H7 (cell line): ENCODE measurements around the gene PTGR2. TPM values are rescaled to one million over a fixed set of nuclear protein-coding genes. Genes with fewer than 3 reads are reported as not detected.
A peak's percentile ranks its signal among the peaks of the same experiment; 100 is the strongest.
"Not testable (repeated sequence)": the region's sequence is repeated elsewhere in the genome, so short reads cannot be mapped to it uniquely, and the experiment has no call there.

Experiments used
- DNase-seq: peaks from one replicate; pipeline ENCODE4 v3.0.0; 2012
- H3K27me3 ChIP-seq: 2 replicates; pipeline ENCODE4 v1.6.0; 2011; ENCODE audit warnings: mild to moderate bottlenecking, low read length; ENCODE audit not compliant: control insufficient read depth, insufficient read depth
- H3K36me3 ChIP-seq: replicated peaks from 2 replicates; pipeline ENCODE4 v1.5.1; 2011; ENCODE audit warnings: low read length; ENCODE audit not compliant: control insufficient read depth, insufficient read depth
- H3K4me3 ChIP-seq: 2 replicates; pipeline ENCODE4 v1.5.1; 2011; ENCODE audit warnings: low read depth, mild to moderate bottlenecking, control low read depth, low read length, moderate library complexity; ENCODE audit not compliant: insufficient read depth
- total RNA-seq: library from RNA; depleted of rRNA; stranded (reverse); fragments of >200 nt; shearing (Covaris generic); gene quantifications from 2 replicates; pipeline ENCODE4 v1.2.3, GENCODE V29; 2014

PTGR2 gene
- total RNA-seq, 1 experiment from 2014 or later, result 13.8 TPM

GRCh38 chr14:73851000-73851399 lies 631 bp upstream of the PTGR2 start:
- Histone ChIP-seq H3K27me3 (no peaks in the 10 kb centered on the region), H3K4me3 (peak overlapping the region; percentile 68), H3K36me3 (no peaks in the 10 kb centered on the region)
- no peak for DNase-seq

- Histone ChIP-seq H3K36me3 (peaks cover 3% of the 10 kb centered on the region), H3K27me3 (no peaks in the 10 kb centered on the region), H3K4me3 (no peak overlapping the region)
- DNase-seq, result no peak
Observed at GRCh38 chr14:73859145-73859544, 7.5 kb downstream of the PTGR2 start.

DNA sequence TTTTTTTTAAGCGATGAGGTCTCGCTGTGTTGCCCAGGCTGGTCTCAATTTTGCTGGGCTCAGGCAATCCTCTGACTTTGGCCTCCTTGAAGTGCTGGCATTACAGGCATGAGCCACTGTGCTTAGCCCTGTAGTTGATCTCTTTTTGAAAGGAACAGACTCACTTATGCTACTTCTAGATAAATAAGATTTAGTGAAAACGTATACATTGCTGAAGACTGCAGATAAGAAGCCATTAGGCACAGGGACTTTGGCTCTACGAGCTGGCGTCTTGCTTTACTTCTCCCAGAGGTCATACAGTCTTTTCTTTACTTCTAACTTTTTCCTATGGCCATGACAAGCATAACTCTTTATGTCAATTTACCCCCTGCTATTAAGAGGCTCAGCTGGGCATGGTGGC lies 9.4 kb downstream of the PTGR2 start:
- H3K4me3 ChIP-seq, result no peak overlapping the region

DNA sequence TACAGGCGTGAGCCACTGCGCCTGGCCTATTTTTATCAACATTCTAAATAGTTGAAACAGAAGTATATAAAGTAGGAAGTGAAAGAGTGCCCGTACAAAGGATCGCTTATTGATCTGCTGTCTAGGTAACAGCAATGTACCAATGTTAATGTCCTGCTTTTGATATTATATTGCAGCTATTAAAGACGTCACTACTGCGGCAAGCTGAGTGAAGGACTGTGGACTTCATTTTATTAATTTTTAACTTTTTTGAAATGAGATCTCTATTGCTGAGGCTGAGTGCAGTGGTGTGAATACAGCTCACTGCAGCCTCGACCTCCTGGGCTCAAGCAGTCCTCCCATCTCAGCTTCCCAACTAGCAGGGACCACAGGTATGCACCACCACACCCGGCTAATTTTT lies 10.8 kb downstream of the PTGR2 start:
- H3K27me3 ChIP-seq, result no peaks in the 10 kb centered on the region
- peaks cover 10% of the 10 kb centered on the region for H3K36me3 ChIP-seq
- no peak overlapping the region for H3K4me3 ChIP-seq
- DNase-seq, result no peak

More for the DNA sequence above, 9.4 kb downstream of the PTGR2 start:
- no peaks in the 10 kb centered on the region for H3K27me3 ChIP-seq
- DNase-seq, result no peak
- peaks cover 7% of the 10 kb centered on the region for H3K36me3 ChIP-seq

DNA sequence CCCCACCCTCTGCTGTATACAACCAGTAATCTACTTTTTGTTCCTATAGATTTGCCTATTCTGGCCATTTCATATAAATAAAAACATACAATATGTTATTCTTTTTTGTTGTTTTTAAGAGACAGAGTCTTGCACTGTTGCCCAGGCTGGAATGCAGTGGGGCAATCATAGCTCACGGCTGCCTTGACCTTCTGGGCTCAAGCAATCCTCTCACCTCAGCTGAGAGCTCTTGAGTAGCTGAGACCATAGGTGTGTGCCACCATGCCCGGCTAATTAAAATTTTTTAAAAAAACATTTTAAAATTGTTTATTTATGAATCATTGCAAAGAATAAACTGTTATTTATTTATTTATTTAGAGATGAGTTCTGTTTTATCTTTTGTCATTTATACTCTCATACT lies 11.6 kb downstream of the PTGR2 start:
- no peak for DNase-seq
- no peak overlapping the region for H3K4me3 ChIP-seq
- peaks cover 10% of the 10 kb centered on the region for H3K36me3 ChIP-seq
- no peaks in the 10 kb centered on the region for H3K27me3 ChIP-seq

- no peaks in the 10 kb centered on the region for H3K27me3 ChIP-seq
- H3K36me3 ChIP-seq, result peaks cover 10% of the 10 kb centered on the region
- no peak for DNase-seq
- no peak overlapping the region for H3K4me3 ChIP-seq
Observed at GRCh38 chr14:73865534-73866113, 14.0 kb downstream of the PTGR2 start.

DNA sequence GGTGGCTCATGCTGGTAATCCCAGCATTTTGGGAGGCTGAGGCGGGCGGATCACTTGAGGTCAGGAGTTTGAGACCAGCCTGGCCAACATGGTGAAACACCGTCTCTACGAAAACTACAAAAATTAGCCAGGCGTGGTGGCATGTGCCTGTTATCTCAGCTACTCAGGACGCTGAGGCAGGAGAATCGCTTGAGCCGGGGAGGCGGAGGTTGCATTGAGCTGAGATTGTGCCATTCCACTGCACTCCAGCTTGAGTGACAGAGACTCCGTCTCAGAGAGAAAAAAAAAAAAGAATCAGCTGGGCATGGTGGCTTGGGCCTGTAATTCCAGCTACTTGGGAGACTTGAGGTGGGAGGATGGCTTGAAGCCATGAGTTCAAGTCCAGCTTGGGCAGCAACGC lies 18.1 kb downstream of the PTGR2 start:
- H3K27me3 ChIP-seq, DNase-seq, H3K4me3 ChIP-seq, H3K36me3 ChIP-seq: not testable (repeated sequence)

- DNase-seq, result peak; percentile 36
Observed at GRCh38 chr14:73870525-73871235, 19.0 kb downstream of the PTGR2 start.

GRCh38 chr14:73873660-73874059 lies 22.0 kb downstream of the PTGR2 start:
- H3K27me3 ChIP-seq, result no peaks in the 10 kb centered on the region
- no peak overlapping the region for H3K4me3 ChIP-seq
- DNase-seq, result no peak
- peaks cover 2% of the 10 kb centered on the region for H3K36me3 ChIP-seq

More at GRCh38 chr14:73870525-73871235, 19.0 kb downstream of the PTGR2 start:
- H3K27me3 ChIP-seq, result no peaks in the 10 kb centered on the region
- no peak overlapping the region for H3K4me3 ChIP-seq
- H3K36me3 ChIP-seq, result peaks cover 2% of the 10 kb centered on the region

DNA sequence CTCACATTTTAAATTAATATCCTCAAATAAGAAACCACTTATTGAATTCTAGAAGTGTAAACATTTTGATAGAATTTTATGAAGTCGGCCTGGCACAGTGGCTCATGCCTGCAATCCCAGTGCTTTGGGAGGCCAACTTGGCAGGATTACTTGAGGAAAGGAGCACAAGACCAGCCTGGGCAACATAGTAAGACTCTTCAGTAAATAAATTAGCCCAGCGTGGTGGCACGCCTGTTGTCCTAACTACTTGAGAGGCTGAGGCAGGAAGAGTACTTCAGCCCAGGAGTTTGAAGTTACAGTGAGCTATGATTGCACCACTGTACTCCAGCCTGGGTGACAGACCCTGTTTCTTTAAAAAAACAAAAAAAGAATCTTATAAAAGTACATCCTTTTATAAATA lies 26.2 kb downstream of the PTGR2 start:
- H3K36me3 ChIP-seq, result peaks cover 2% of the 10 kb centered on the region

DNA sequence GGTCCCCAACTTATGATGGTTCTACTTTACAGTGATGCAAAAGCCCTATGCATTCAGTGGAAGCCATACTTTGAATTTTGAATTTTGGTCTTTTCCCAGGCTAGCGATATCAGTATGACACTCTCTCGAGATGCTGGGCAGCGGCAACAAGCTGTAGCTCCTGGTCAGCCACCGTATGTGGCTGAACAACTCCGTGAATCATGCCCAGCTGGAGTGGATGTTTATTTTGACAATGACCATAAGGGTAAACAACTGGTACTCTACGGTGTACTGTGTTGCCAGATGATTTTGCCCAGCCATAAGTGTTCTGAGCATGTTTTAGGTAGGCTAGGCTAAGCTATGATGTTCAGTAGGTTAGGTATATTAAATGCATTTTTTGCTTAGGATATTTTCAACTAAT lies 26.8 kb downstream of the PTGR2 start:
- Histone ChIP-seq H3K27me3 (no peaks in the 10 kb centered on the region), H3K4me3 (no peak overlapping the region), H3K36me3 (peaks cover 2% of the 10 kb centered on the region)
- DNase-seq, result no peak

More for the DNA sequence above, 26.2 kb downstream of the PTGR2 start:
- Histone ChIP-seq H3K4me3 (no peak overlapping the region), H3K27me3 (no peaks in the 10 kb centered on the region)
- no peak for DNase-seq

DNA sequence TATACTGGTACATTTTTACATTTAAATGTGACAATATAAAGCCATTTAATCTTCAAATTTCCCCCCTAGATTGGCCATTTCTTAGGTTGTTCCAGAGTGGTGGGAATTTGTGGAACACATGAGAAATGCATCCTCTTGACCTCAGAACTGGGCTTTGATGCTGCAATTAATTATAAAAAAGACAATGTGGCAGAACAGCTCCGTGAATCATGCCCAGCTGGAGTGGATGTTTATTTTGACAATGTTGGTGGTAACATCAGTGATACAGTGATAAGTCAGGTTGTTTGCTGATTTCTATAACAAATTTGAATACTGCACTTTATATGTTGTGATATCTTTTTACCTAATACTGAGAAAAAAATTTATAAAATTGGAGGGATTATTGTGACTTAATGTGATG lies 27.4 kb downstream of the PTGR2 start:
- H3K27me3 ChIP-seq, result no peaks in the 10 kb centered on the region
- H3K36me3 ChIP-seq, result peaks cover 2% of the 10 kb centered on the region
- H3K4me3 ChIP-seq, result no peak overlapping the region
- DNase-seq, result no peak

- no peak for DNase-seq
Observed at GRCh38 chr14:73884438-73885190, 33.0 kb downstream of the PTGR2 start.

DNA sequence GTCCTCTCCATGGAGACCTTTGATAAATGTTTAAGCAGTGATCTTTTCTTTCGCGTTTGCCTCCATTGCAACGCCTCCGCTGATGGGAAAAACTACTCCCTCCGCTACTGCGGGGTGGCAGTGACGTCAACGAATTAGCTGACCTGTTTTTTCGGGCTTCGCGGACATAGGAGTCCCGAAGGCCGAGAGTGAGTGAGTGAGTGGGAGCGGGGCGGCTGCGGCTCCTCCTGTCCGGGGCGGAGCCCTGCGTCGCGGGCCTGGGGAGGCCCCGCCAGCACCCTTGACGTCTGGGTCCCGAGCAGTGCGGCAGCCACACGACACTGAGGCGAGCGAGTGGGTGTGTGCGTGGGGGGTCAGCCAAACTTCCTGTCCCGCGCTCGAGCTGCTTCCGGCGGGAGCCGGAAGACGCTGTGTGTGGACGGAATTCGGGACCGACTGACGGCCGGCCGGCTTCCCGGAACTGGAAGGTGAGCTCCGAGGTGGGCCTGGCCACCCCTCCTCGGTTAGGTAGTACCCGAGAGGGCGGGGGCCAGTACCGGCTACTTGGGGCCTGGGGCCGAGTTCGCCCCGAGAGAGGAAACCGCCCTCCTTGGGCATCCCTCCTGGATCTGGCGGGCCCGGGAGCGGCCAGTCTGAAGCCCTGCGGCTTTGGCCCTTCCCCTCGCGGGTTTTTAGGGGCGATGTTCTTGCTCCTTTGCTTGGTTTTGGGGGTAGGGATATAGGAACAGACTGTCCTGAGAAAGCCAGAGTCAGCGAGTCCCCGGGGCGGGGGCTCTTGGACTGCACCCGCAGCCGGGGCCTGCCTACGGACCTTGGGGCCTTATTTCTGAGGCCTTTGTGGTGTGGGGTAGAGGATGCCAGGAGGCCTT lies 35.1 kb downstream of the PTGR2 start, which contains the start of gene ZNF410:
ZNF410 (plus strand) TSS at position 411 of the 869 bp plus-strand sequence. CDS start 5,317 bp downstream, outside the sequence.
- no peaks in the 10 kb centered on the region for H3K27me3 ChIP-seq
- peak; percentile 90 for DNase-seq
- H3K36me3 ChIP-seq, result no peaks in the 10 kb centered on the region
- peak within 1 kb of the TSS; percentile 81 for H3K4me3 ChIP-seq

More at GRCh38 chr14:73884438-73885190, 33.0 kb downstream of the PTGR2 start:
- no peak overlapping the region for H3K4me3 ChIP-seq
- no peaks in the 10 kb centered on the region for H3K36me3 ChIP-seq
- H3K27me3 ChIP-seq, result no peaks in the 10 kb centered on the region
